Panc1 (cell line): ENCODE data around the gene EPHB1. TPM values are rescaled to one million over a fixed set of nuclear protein-coding genes. Genes with fewer than 3 reads are reported as not detected.

Source experiments
- ATAC-seq: fragments of 200-7000 bp; cut with Tn5 transposase; 2 replicates; pipeline ENCODE4 v1.9.1; 2020; ENCODE audit warnings: mild to moderate bottlenecking, moderate library complexity
- BruUV-seq: library from RNA; stranded (reverse); fragments of 400-500 nt; replicated peaks from 2 replicates; lab custom pipeline; 2021; lab: Mats Ljungman, UMichigan
- CTCF ChIA-PET: fragments of 300-600 bp; sonication (Branson Sonifier 250); formaldehyde crosslinking; loops from one replicate; lab custom pipeline; 2022; ENCODE audit warnings: antibody characterized with exemption; lab: Charles Lee
- POLR2A ChIA-PET: fragments of 300-600 bp; sonication (Branson Sonifier 250); formaldehyde crosslinking; loops from one replicate; lab custom pipeline; 2022; ENCODE audit warnings: antibody characterized with exemption; lab: Charles Lee
- DNase-seq: peaks from one replicate; pipeline ENCODE4 v3.0.0-alpha.2; 2010; ENCODE audit warnings: low read depth, low spot score
- H3K27ac ChIP-seq: 2 replicates; pipeline ENCODE4 v1.5.1; 2011; ENCODE audit warnings: mild to moderate bottlenecking, low read length, inconsistent platforms
- H3K27me3 ChIP-seq: fragments of 200-500 bp; sonication (Bioruptor generic); 2 replicates; pipeline ENCODE4 v1.6.0; 2014; ENCODE audit warnings: low read length, inconsistent platforms; ENCODE audit not compliant: control insufficient read depth, insufficient read depth
- H3K36me3 ChIP-seq: fragments of 200-500 bp; sonication (Bioruptor generic); 2 replicates; pipeline ENCODE4 v1.5.1; 2014; ENCODE audit warnings: inconsistent platforms, mild to moderate bottlenecking, low read length, moderate library complexity; ENCODE audit not compliant: control insufficient read depth, insufficient read depth
- H3K4me1 ChIP-seq: 2 replicates; pipeline ENCODE4 v1.5.1; 2011; ENCODE audit warnings: inconsistent platforms, mild to moderate bottlenecking, low read length, moderate library complexity; ENCODE audit not compliant: control insufficient read depth, insufficient read depth
- H3K4me3 ChIP-seq, 2 experiments: 2 replicates each; pipeline ENCODE4 v1.5.1; 2011 to 2012; ENCODE audit warnings: low read depth in 2 of 2, low read length in 2 of 2, mild to moderate bottlenecking in 2 of 2, inconsistent platforms in 1 of 2, moderate library complexity in 1 of 2
- H3K9me3 ChIP-seq: fragments of 200-500 bp; sonication (Bioruptor generic); 2 replicates; pipeline ENCODE4 v1.5.1; 2014; ENCODE audit warnings: low read depth, mild to moderate bottlenecking, inconsistent platforms, low read length, moderate library complexity; ENCODE audit not compliant: control insufficient read depth, insufficient read depth
- POLR2AphosphoS5 ChIP-seq: IDR thresholded peaks from 2 replicates; pipeline ENCODE4 v1.6.1; 2012; ENCODE audit warnings: mild to moderate bottlenecking, low read depth, low read length, moderate library complexity
- SIN3A ChIP-seq: IDR thresholded peaks from 2 replicates; pipeline ENCODE4 v1.6.1; 2012; ENCODE audit warnings: low read depth, mild to moderate bottlenecking, low read length, moderate library complexity, borderline replicate concordance; ENCODE audit not compliant: insufficient read depth
- TCF7L2 ChIP-seq: IDR thresholded peaks from 2 replicates; pipeline ENCODE4 v1.6.1; 2011; ENCODE audit warnings: mild to moderate bottlenecking, low read depth, low read length, inconsistent platforms
- in situ Hi-C: cut with HindIII; loops from 2 replicates; pipeline ENCODE4 v1.10.0; 2016; ENCODE audit warnings: low sequenced_read_pairs, low pct_unique_long_range_greater_than_20kb
- intact Hi-C: fragments of 100-400 bp; cut with micrococcal nuclease; formaldehyde crosslinking; loops from one replicate; pipeline ENCODE4 v1.10.0; 2022; ENCODE audit not compliant: unreplicated experiment
- total RNA-seq: library from RNA; stranded (reverse); gene quantifications from one replicate; pipeline ENCODE4 v1.2.1, GENCODE V29; 2021; ENCODE audit not compliant: unreplicated experiment
- TF ChIP-seq, protein P1 (sequence below), 2 experiments: IDR thresholded peaks; 2 replicates each; pipeline ENCODE4 v1.6.1; 2011 to 2012; ENCODE audit warnings: low read depth in 2 of 2, control low read depth in 1 of 2, low read length in 1 of 2, mild to moderate bottlenecking in 1 of 2, moderate library complexity in 1 of 2; ENCODE audit not compliant: insufficient read depth in 1 of 2
- TF ChIP-seq, protein P2 (sequence below): fragments of 450-650 bp; IDR thresholded peaks from 2 replicates; pipeline ENCODE4 v1.5.1; 2017; ENCODE audit warnings: mild to moderate bottlenecking

The EPHB1 gene
- total RNA-seq, 1 experiment from 2014 or later = 0.46 TPM

DNA sequence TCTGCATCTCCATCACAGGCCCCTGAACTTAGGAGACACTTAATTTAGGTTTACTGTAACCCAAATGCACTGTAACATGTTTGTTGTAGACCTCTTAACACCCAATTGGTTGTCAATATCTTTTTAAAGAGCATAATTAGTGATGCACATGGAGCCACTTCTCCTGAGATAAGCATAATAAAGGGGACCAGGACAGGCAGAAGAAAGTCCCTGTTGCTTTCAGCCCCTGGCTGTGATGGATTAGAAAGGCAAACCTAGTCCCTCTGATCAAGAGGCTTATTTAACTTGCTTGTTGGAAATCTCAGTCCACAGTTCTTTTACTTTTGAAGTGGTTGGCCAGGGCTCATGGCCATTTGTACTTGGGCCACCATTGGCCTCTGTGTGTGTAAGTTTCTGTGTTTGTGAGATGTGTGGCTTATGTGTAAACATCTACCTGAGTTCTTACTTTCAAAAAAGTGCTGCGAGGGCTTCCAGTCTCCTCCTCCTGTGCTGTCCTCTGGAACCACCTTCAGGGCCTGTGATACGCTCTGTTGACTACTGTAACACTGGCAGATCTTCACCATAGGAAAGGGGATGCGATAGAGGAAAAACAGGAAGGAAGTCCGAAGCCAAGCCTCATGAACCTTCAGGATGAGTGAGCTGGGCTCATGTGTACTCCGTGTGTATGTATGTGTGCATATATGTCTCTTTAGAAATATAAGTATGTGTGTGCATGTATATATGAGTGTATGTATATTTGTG lies 136.2 kb downstream of the EPHB1 start:
- no peak for DNase-seq
- Histone ChIP-seq H3K4me3 (no peak overlapping the region), H3K9me3 (no peaks in the 10 kb centered on the region), H3K36me3 (no peaks in the 10 kb centered on the region), H3K27me3 (no peaks in the 10 kb centered on the region; the same call in 1 of the 2 replicates), H3K27ac (no peak overlapping the region), H3K4me1 (no peaks in the 10 kb centered on the region)
- in situ Hi-C loops (no loop called here), intact Hi-C loops (no loop called here)
- ATAC-seq = no peak
- CTCF ChIA-PET = no interaction called here
- no TSS peak for BruUV-seq
- POLR2A ChIA-PET = no interaction called here
- TF ChIP-seq TCF7L2 (no peak), SIN3A (no peak), POLR2AphosphoS5 (no peak)
- TF ChIP-seq, protein P1, sequence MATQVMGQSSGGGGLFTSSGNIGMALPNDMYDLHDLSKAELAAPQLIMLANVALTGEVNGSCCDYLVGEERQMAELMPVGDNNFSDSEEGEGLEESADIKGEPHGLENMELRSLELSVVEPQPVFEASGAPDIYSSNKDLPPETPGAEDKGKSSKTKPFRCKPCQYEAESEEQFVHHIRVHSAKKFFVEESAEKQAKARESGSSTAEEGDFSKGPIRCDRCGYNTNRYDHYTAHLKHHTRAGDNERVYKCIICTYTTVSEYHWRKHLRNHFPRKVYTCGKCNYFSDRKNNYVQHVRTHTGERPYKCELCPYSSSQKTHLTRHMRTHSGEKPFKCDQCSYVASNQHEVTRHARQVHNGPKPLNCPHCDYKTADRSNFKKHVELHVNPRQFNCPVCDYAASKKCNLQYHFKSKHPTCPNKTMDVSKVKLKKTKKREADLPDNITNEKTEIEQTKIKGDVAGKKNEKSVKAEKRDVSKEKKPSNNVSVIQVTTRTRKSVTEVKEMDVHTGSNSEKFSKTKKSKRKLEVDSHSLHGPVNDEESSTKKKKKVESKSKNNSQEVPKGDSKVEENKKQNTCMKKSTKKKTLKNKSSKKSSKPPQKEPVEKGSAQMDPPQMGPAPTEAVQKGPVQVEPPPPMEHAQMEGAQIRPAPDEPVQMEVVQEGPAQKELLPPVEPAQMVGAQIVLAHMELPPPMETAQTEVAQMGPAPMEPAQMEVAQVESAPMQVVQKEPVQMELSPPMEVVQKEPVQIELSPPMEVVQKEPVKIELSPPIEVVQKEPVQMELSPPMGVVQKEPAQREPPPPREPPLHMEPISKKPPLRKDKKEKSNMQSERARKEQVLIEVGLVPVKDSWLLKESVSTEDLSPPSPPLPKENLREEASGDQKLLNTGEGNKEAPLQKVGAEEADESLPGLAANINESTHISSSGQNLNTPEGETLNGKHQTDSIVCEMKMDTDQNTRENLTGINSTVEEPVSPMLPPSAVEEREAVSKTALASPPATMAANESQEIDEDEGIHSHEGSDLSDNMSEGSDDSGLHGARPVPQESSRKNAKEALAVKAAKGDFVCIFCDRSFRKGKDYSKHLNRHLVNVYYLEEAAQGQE (IDR thresholded peaks at IDR 0.05; ENCODE audit: insufficient read depth in 1 of 2, low read depth in 2 of 2, low read length in 1 of 2) = no peak
- TF ChIP-seq, protein P2, sequence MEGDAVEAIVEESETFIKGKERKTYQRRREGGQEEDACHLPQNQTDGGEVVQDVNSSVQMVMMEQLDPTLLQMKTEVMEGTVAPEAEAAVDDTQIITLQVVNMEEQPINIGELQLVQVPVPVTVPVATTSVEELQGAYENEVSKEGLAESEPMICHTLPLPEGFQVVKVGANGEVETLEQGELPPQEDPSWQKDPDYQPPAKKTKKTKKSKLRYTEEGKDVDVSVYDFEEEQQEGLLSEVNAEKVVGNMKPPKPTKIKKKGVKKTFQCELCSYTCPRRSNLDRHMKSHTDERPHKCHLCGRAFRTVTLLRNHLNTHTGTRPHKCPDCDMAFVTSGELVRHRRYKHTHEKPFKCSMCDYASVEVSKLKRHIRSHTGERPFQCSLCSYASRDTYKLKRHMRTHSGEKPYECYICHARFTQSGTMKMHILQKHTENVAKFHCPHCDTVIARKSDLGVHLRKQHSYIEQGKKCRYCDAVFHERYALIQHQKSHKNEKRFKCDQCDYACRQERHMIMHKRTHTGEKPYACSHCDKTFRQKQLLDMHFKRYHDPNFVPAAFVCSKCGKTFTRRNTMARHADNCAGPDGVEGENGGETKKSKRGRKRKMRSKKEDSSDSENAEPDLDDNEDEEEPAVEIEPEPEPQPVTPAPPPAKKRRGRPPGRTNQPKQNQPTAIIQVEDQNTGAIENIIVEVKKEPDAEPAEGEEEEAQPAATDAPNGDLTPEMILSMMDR = no peak

DNA sequence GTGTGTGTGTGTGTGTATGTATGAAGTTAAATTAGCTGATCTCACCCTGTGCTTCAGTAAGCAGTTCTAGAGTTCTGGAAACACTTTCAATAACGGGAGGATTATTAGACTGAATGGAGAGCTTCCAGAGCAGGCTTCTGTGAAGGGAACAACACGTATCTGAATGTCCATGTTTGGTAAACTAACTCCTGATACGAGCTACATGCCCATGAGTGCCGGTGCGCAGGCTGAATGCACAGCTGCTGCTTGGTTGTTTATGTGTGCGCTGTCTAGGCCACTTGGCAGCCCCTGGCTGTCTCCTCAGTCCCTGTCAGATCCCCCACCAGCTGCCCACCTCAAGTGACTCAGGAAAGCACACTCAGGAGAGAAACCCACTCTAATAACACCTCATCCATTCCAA lies 137.0 kb downstream of the EPHB1 start:
- in situ Hi-C loops (no loop called here), intact Hi-C loops (no loop called here)
- Histone ChIP-seq H3K4me1 (no peaks in the 10 kb centered on the region), H3K4me3 (no peak overlapping the region), H3K27ac (no peak overlapping the region), H3K36me3 (no peaks in the 10 kb centered on the region), H3K27me3 (no peaks in the 10 kb centered on the region; the same call in 1 of the 2 replicates), H3K9me3 (no peaks in the 10 kb centered on the region)
- DNase-seq (no peak), ATAC-seq (no peak)
- POLR2A ChIA-PET = no interaction called here
- TF ChIP-seq SIN3A (no peak), POLR2AphosphoS5 (no peak), TCF7L2 (no peak)
- TF ChIP-seq, protein P1 (IDR thresholded peaks at IDR 0.05; ENCODE audit: insufficient read depth in 1 of 2, low read depth in 2 of 2, low read length in 1 of 2) = no peak
- TF ChIP-seq, protein P2 = no peak
- no TSS peak for BruUV-seq
- CTCF ChIA-PET = no interaction called here
